ENCODE results near the gene LIMD2. TPM values are rescaled to one million over a fixed set of nuclear protein-coding genes. Genes with fewer than 3 reads are reported as not detected.
"Not testable (repeated sequence)": the region's sequence is repeated elsewhere in the genome, so short reads cannot be mapped to it uniquely, and the experiment has no call there.

Gene LIMD2
- total RNA-seq: 100 to 1,000 TPM; 308 to 309 TPM

DNA sequence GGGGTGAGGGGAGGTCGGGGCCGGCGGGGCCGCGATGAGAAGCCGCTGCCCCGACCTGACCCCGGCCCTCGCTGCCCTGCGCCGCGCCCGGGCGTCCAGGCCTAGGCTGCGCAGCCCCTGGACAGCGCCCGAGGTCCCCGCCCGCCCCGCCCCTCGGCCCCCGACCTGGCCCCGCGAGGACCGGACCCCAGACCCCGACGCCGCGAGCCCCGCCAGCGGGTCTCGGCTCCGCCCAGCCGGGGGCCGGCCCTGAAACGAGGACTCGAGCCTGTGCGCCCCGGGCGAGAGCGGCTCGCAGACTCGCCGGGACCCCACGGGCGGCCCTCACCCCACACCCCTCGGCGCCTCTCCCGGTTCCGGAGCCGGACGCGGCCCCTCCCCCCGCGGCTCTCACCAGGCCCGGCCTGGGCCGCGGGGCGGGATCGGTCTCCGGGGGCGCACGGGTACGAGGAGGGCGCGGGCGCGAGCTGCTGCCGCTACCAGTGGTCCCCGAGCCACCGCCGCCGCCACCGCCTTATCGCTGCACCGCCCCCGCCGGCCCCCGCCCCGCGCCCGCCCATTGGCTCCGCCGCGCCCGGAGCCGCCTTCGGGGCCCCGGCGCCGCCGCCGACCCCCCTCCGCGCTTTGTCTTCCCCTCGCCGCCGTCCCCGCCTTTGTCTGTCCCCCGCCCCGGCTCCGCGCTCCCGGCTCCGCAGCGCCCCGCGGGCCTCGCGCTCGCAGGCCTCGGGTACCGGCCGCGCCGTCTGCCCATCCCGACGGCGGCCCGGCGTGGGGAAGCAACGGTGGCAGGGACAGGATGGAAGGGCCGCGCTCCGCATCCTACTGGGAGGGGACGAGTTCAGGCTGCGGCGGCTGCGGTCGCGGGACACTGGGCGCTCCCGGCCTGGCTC lies at the start of gene LIMD2:
Gene LIMD2 (minus strand): TSS at position 488 of the 890 bp plus-strand sequence. CDS start 827 bp downstream, outside the sequence.
- Mint-ChIP-seq H3K36me3 (ENCODE audit: low read depth) (peaks cover 68% of the 10 kb centered on the region), H3K9me3 (ENCODE audit: insufficient read depth) (no peaks in the 10 kb centered on the region), H3K4me1 (ENCODE audit: low read depth) (peaks cover 64% of the 10 kb centered on the region), H3K27me3 (ENCODE audit: low read depth) (no peaks in the 10 kb centered on the region), H3K4me3 (peak within 1 kb of the TSS; percentile 96), H3K27ac (peak within 1 kb of the TSS; percentile 98)
- ATAC-seq: peak; percentile 29
- ChIA-PET CTCF (no interaction called here), POLR2A (interaction anchor here (0.6 to 7.7 kb wide), 7 partner anchors 10 to 73 kb away, joined by 3 to 150 read pairs (median 21); partner anchors contain the start of genes CCDC47, DDX42 and STRADA)
- DNase-seq: peak; percentile 86

DNA sequence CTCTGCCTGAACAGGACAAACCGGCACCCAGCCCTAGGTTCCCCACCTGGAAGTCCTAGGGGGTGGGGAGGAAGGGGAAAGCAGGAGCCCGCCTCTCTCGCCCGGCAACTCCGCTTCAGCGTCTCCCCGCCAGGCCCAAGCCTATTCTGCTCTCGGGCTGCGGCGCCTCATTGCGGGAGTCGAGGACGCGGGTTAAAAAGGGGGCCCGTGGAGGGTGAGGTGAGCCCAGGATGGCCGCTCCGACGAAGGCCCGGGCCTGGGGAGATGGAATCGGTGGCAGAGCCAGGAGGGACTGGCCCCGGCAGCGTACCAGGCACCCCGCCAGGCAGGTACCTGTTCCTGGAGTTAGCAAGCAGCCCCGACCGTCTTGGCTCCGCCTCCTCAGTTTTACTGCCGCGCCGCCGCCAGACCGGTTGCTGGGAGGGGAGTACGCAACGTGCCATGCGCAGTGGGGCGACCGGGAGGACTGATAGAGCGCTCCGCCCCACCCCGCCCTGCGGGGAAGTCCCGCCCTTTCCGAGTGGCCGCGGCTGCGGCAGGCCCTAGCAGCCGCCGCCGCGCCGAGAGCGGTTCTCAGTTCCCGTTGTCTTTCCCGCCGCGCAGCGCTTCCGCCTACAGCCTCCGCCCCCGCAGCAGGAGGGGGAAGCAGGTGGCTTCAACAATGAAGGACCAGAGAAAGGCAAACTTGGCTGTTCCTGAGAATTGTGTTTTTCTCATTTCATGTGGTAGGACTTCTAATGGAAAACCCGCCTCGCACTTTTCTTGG lies 41.7 kb upstream of the LIMD2 start, which contains the start of gene STRADA:
Gene STRADA (minus strand): TSS at position 392 of the 766 bp plus-strand sequence. CDS start 13,430 bp downstream, outside the sequence.
- H3K36me3 Mint-ChIP-seq (ENCODE audit: low read depth): peaks cover 20% of the 10 kb centered on the region
- no peaks in the 10 kb centered on the region for H3K9me3 Mint-ChIP-seq (ENCODE audit: insufficient read depth)
- H3K27me3 Mint-ChIP-seq (ENCODE audit: low read depth): no peaks in the 10 kb centered on the region
- ChIA-PET POLR2A (interaction anchor here (0.7 to 3.2 kb wide), 21 partner anchors 9 to 100 kb away, joined by 3 to 63 read pairs (median 5); partner anchors contain the start of genes CCDC47, DDX42 and LIMD2), CTCF (interaction anchor here (0.9 to 1.6 kb wide), 13 partner anchors 10 to 390 kb away, joined by 3 to 13 read pairs (median 4); partner anchors contain the start of genes CCDC47 and DDX42)
- peak; percentile 99 for DNase-seq
- H3K4me1 Mint-ChIP-seq (ENCODE audit: low read depth): peaks cover 41% of the 10 kb centered on the region
- ATAC-seq: peak; percentile 96
- H3K4me3 Mint-ChIP-seq: peak within 1 kb of the TSS; percentile 94
- H3K27ac Mint-ChIP-seq: peak within 1 kb of the TSS; percentile 92

DNA sequence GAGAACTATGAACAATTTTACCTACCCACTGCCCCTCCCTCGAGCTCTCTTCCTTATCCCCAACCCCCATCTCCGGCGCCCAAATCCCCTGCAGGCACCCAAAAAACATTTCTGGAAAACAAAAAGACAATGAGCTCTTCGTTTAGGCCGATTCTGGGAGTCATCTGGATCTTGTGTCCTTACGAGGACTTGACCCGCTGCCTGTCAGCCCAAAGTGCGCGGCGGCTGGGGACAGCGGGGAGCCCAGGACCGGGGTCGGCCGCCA lies 41.1 kb upstream of the LIMD2 start:
- ChIA-PET CTCF (interaction anchor here (0.9 to 1.6 kb wide), 6 partner anchors 9 to 391 kb away, joined by 3 to 5 read pairs (median 4); no protein-coding TSS in a partner anchor), POLR2A (interaction anchor here (0.7 to 3.2 kb wide), 8 partner anchors 9 to 53 kb away, joined by 3 to 63 read pairs (median 7); partner anchors contain the start of genes CCDC47 and DDX42)
- H3K36me3 Mint-ChIP-seq (ENCODE audit: low read depth): peaks cover 18% of the 10 kb centered on the region
- H3K4me3 Mint-ChIP-seq: peak overlapping the region; percentile 94
- no peak for DNase-seq
- peak overlapping the region; percentile 92 for H3K27ac Mint-ChIP-seq
- H3K27me3 Mint-ChIP-seq (ENCODE audit: low read depth): no peaks in the 10 kb centered on the region
- H3K9me3 Mint-ChIP-seq (ENCODE audit: insufficient read depth): no peaks in the 10 kb centered on the region
- H3K4me1 Mint-ChIP-seq (ENCODE audit: low read depth): peaks cover 41% of the 10 kb centered on the region
- no peak for ATAC-seq

DNA sequence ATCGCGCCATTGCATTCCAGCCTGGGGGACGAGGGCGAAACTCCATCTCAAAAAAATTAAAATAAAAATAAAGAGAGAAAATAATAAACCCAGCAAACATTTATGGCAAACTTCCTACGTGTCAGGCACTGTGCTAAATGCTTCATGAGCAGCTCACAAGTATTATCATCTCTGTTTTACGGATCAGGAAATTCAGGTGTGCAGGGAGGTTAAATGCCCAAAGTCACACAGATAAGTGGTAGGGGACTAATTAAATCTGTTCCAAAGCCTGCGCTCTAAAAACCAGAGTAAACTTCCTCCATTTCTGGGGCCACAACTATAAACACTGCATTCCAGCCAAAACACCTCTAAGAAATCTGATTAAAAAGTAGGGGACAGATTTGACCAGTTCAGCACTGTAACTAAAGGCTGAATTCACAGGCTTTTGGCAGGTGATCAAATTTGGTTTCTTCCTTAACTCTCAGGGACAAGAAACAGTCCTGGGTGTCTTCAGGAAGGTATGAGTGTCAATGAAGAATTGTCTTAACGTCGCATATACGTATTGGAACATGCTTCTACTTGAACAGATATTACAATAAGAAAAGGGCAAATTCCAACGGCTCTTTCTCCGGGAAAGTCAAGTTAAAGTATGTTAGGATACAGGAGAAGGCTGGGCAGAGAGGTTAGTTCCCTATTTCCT lies 40.7 kb upstream of the LIMD2 start:
- Mint-ChIP-seq H3K27me3 (ENCODE audit: low read depth) (no peaks in the 10 kb centered on the region), H3K36me3 (ENCODE audit: low read depth) (peaks cover 13% of the 10 kb centered on the region), H3K4me3 (peak overlapping the region; percentile 94), H3K9me3 (ENCODE audit: insufficient read depth) (no peaks in the 10 kb centered on the region), H3K27ac (peak overlapping the region; percentile 92), H3K4me1 (ENCODE audit: low read depth) (peaks cover 38% of the 10 kb centered on the region)
- ChIA-PET POLR2A (interaction anchor here (0.7 to 3.2 kb wide), 10 partner anchors 8 to 86 kb away, joined by 3 to 63 read pairs (median 4); partner anchors contain the start of genes CCDC47, DDX42 and PSMC5), CTCF (interaction anchor here (0.9 to 1.6 kb wide), 6 partner anchors 9 to 391 kb away, joined by 3 to 5 read pairs (median 4); no protein-coding TSS in a partner anchor)
- ATAC-seq (no peak), DNase-seq (no peak)

DNA sequence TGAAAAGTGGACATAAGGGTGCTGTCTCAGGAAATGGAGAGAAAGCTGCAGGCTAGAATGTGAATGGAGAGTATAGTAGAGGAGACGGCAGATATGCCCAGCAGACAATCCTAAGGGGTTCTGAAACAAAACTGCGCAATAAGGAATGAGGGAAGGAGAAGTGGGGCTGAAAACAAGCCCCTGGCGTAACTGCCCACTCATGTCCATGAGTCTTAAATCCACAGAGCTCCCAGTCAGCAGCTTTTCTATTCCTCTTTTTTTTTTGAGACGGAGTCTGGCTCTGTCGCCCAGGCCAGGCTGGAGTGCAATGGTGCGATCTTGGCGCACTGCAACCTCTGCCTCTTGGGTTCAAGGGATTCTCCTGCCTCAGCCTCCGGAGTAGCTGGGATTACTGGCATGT lies 35.8 kb upstream of the LIMD2 start:
- ChIA-PET POLR2A (interaction anchor here (1.2 kb wide), 1 partner anchor 37 kb away, joined by 3 read pairs; the partner anchor contains the start of gene CCDC47), CTCF (interaction anchor here (0.7 to 1.5 kb wide), 3 partner anchors 26 to 124 kb away, joined by 3 to 4 read pairs (median 3); no protein-coding TSS in a partner anchor)

DNA sequence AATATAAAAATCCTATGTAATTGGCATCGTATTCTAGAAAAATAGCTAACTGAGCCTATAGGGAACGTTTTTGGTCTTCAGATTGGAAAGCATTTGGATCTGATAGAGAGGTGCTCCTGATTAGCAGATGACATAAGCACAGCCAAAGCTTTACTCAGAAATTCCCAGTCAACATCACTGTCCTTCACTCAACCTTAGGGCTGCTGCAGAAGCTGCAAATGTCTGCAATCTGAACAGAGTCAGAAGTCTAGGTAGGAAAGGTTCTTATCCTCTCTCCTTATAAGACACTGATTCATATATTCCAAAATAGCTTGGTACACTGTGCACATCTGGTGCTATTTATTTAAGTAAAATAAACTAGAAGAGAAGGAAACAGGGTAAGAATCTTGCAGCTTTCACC lies 22.5 kb upstream of the LIMD2 start:
- peaks cover 2% of the 10 kb centered on the region for H3K4me1 Mint-ChIP-seq (ENCODE audit: low read depth)
- H3K9me3 Mint-ChIP-seq (ENCODE audit: insufficient read depth): no peaks in the 10 kb centered on the region
- ATAC-seq (no peak), DNase-seq (no peak)
- no peak overlapping the region for H3K4me3 Mint-ChIP-seq
- no peaks in the 10 kb centered on the region for H3K27me3 Mint-ChIP-seq (ENCODE audit: low read depth)
- H3K27ac Mint-ChIP-seq: no peak overlapping the region
- H3K36me3 Mint-ChIP-seq (ENCODE audit: low read depth): peaks cover 19% of the 10 kb centered on the region
- ChIA-PET POLR2A (interaction anchor here (1.1 to 1.2 kb wide), 2 partner anchors 18 to 24 kb away, joined by 3 to 4 read pairs; no protein-coding TSS in a partner anchor), CTCF (interaction anchor here (0.6 to 2.1 kb wide), 2 partner anchors 12 to 26 kb away, joined by 3 to 12 read pairs; no protein-coding TSS in a partner anchor)

More for the DNA sequence above, 35.8 kb upstream of the LIMD2 start:
- Mint-ChIP-seq H3K4me3 (no peak overlapping the region), H3K27ac (no peak overlapping the region), H3K36me3 (ENCODE audit: low read depth) (peaks cover 13% of the 10 kb centered on the region), H3K27me3 (ENCODE audit: low read depth) (no peaks in the 10 kb centered on the region), H3K4me1 (ENCODE audit: low read depth) (peaks cover 15% of the 10 kb centered on the region), H3K9me3 (ENCODE audit: insufficient read depth) (no peaks in the 10 kb centered on the region)
- DNase-seq (no peak), ATAC-seq (no peak)

DNA sequence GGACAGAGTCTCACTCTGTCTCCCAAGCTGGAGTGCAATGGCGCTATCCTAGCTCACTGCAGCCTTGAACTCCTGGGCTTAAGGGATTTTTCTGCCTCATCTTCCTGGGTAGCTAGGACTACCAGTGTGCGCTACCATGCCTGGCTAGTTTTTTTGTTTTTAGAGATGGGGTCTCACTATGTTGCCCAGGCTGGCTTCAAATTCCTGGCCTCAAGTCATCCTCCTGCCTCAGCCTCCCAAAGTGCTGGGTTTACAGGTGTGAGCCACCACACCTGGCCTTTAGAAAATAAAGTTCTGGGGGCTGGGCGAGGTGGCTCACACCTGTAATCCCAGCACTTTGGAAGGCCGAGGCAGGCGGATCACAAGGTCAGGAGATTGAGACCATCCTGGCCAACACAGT lies 20.3 kb upstream of the LIMD2 start:
- not testable (repeated sequence) for H3K9me3 Mint-ChIP-seq (ENCODE audit: insufficient read depth); H3K27ac Mint-ChIP-seq; DNase-seq; H3K4me3 Mint-ChIP-seq; ATAC-seq; H3K4me1 Mint-ChIP-seq (ENCODE audit: low read depth); H3K27me3 Mint-ChIP-seq (ENCODE audit: low read depth)
- CTCF ChIA-PET: interaction anchor here (1.0 kb wide), 1 partner anchor 9 kb away, joined by 3 read pairs; no protein-coding TSS in a partner anchor
- peaks cover 16% of the 10 kb centered on the region for H3K36me3 Mint-ChIP-seq (ENCODE audit: low read depth)
- POLR2A ChIA-PET: interaction anchor here (0.7 kb wide), 1 partner anchor 252 kb away, joined by 3 read pairs; no protein-coding TSS in a partner anchor

DNA sequence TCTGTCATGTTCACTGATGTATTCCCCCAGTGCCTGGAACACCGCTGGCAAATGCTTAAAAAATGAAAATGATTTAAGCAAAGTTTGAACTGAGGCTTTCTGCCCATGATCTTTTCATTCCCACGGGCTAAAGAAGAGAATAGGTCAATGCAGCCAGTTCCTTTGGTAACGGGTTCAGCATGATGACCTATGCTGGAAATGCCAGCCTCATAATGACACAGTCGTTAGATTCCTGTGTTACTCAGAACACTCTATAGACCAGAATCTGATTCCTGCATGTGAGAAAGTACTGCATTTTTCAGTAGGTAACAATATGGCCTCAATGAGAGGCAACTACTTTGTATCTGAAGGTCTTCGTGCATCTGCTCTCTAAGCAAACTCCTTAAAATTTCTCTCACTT lies 19.1 kb upstream of the LIMD2 start:
- ChIA-PET POLR2A (no interaction called here), CTCF (interaction anchor here (1.1 kb wide), 1 partner anchor 10 kb away, joined by 4 read pairs; no protein-coding TSS in a partner anchor)
- H3K4me1 Mint-ChIP-seq (ENCODE audit: low read depth): peaks cover 2% of the 10 kb centered on the region
- ATAC-seq (no peak), DNase-seq (no peak)
- no peaks in the 10 kb centered on the region for H3K27me3 Mint-ChIP-seq (ENCODE audit: low read depth)
- peaks cover 11% of the 10 kb centered on the region for H3K36me3 Mint-ChIP-seq (ENCODE audit: low read depth)
- no peak overlapping the region for H3K4me3 Mint-ChIP-seq
- H3K27ac Mint-ChIP-seq: no peak overlapping the region
- H3K9me3 Mint-ChIP-seq (ENCODE audit: insufficient read depth): no peaks in the 10 kb centered on the region

DNA sequence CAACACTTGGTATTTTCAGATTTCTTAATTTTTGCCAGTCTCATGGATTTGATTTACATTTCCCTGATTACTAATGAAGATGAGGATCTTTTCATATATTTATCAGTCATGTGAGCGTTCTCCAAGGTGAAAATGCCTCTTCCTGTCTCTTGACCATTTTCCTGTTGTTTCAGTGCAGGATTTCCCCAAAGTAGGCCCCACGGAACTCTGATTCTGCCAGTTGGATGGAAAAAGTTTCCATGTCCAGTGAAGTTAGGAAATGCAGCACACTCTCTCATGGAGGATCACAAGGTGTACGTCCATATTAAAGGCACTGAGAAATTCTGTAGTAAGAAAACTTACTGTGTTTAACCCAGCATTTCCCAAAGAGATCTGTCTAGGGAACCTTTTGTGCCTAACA lies 16.5 kb upstream of the LIMD2 start:
- no peaks in the 10 kb centered on the region for H3K4me1 Mint-ChIP-seq (ENCODE audit: low read depth)
- ATAC-seq (no peak), DNase-seq (no peak)
- H3K9me3 Mint-ChIP-seq (ENCODE audit: insufficient read depth): no peaks in the 10 kb centered on the region
- H3K27ac Mint-ChIP-seq: no peak overlapping the region
- ChIA-PET POLR2A (no interaction called here), CTCF (interaction anchor here (2.2 kb wide), 1 partner anchor 18 kb away, joined by 7 read pairs; no protein-coding TSS in a partner anchor)
- peaks cover 20% of the 10 kb centered on the region for H3K36me3 Mint-ChIP-seq (ENCODE audit: low read depth)
- H3K27me3 Mint-ChIP-seq (ENCODE audit: low read depth): no peaks in the 10 kb centered on the region
- H3K4me3 Mint-ChIP-seq: no peak overlapping the region

DNA sequence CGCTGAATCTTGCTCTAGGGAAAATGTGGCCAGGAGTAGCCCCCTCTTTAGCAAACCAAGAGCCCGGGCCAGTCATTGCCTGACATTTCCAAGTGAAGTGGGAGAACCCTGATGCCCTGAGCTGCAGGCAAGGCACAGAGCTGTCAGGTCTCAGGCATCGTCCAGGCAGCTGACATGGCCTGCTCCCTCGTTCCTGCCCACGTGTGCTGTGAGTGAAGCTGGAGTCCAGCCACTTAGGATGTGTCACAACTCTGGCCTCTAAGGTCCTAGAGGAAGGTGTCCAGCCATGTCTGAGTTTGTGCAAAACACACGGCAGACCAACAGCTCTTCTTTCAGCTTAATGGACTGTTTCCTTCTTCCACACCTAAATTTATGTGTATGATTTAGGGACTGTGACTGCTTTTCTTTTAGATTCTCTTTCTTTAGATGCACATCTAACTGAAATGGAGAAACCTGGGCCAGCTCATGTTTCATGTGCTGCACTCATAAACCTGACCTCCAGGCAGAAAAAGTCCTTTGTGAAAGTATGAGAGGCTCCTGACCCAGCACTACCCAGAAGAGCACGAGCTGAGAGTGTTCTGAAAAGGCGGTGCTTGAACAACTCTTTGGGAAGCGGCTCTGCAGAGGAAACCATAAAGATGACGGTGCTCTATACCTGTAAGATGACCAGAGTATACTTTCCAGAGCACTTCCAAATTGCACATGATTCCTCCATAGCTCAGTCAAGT lies 14.8 kb upstream of the LIMD2 start:
- Mint-ChIP-seq H3K27me3 (ENCODE audit: low read depth) (no peaks in the 10 kb centered on the region), H3K4me1 (ENCODE audit: low read depth) (peaks cover 9% of the 10 kb centered on the region), H3K9me3 (ENCODE audit: insufficient read depth) (no peaks in the 10 kb centered on the region), H3K27ac (no peak overlapping the region), H3K36me3 (ENCODE audit: low read depth) (peaks cover 29% of the 10 kb centered on the region), H3K4me3 (no peak overlapping the region)
- DNase-seq: no peak
- no peak for ATAC-seq
- ChIA-PET CTCF (interaction anchor here (0.9 to 2.2 kb wide), 2 partner anchors 12 to 16 kb away, joined by 3 to 7 read pairs; no protein-coding TSS in a partner anchor), POLR2A (interaction anchor here (0.6 to 11.2 kb wide), 2 partner anchors 19 to 142 kb away, joined by 3 to 150 read pairs; no protein-coding TSS in a partner anchor)
